H7 (cell line): Measurements from ENCODE around the gene IFT52. TPM values are rescaled to one million over a fixed set of nuclear protein-coding genes. Genes with fewer than 3 reads are reported as not detected.
"Not testable (repeated sequence)": the region's sequence is repeated elsewhere in the genome, so short reads cannot be mapped to it uniquely, and the experiment has no call there.

ENCODE experiments used
- DNase-seq: peaks from one replicate; pipeline ENCODE4 v3.0.0; 2012
- H3K27me3 ChIP-seq: 2 replicates; pipeline ENCODE4 v1.6.0; 2011; ENCODE audit warnings: mild to moderate bottlenecking, low read length; ENCODE audit not compliant: control insufficient read depth, insufficient read depth
- H3K36me3 ChIP-seq: replicated peaks from 2 replicates; pipeline ENCODE4 v1.5.1; 2011; ENCODE audit warnings: low read length; ENCODE audit not compliant: control insufficient read depth, insufficient read depth
- H3K4me3 ChIP-seq: 2 replicates; pipeline ENCODE4 v1.5.1; 2011; ENCODE audit warnings: low read depth, mild to moderate bottlenecking, control low read depth, low read length, moderate library complexity; ENCODE audit not compliant: insufficient read depth
- total RNA-seq: library from RNA; depleted of rRNA; stranded (reverse); fragments of >200 nt; shearing (Covaris generic); gene quantifications from 2 replicates; pipeline ENCODE4 v1.2.3, GENCODE V29; 2014

IFT52 gene
- total RNA-seq, 1 experiment from 2014 or later, result 27.6 TPM

GRCh38 chr20:43579861-43580793 lies 10.6 kb upstream of the IFT52 start:
- Histone ChIP-seq H3K4me3 (no peak overlapping the region), H3K36me3 (no peaks in the 10 kb centered on the region), H3K27me3 (no peaks in the 10 kb centered on the region)
- DNase-seq, result no peak

- no peak for DNase-seq
- Histone ChIP-seq H3K27me3 (no peaks in the 10 kb centered on the region), H3K4me3 (no peak overlapping the region), H3K36me3 (no peaks in the 10 kb centered on the region)
These were observed 7.4 kb upstream of the IFT52 start for GRCh38 chr20:43583133-43583864.

DNA sequence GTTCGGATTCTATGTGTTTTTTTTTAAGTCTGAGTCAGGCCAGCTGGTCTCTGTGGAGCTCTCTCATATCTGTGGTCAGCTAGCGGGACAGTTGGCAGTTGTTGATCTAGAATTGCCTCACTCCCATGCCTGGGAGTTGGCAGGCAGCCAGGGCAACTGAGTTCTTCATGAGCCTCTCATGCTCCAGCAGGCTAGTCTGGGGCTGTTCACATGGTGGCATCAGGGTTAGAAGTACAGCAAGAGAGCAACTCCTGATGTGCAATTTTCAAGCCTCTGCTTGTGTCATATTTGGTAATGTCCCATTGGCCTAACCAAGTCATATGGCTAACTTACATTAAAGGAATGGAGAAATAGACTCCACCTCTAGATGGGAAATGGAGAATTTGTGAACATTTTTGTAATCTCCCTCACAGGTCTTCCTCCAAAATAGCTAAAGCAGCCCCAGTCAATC lies 6.7 kb upstream of the IFT52 start:
- H3K27me3 ChIP-seq, result no peaks in the 10 kb centered on the region
- DNase-seq, result no peak
- H3K36me3 ChIP-seq, result no peaks in the 10 kb centered on the region
- H3K4me3 ChIP-seq, result no peak overlapping the region

GRCh38 chr20:43584448-43585136 lies 6.1 kb upstream of the IFT52 start:
- peak; percentile 30 for DNase-seq
- Histone ChIP-seq H3K4me3 (no peak overlapping the region), H3K36me3 (no peaks in the 10 kb centered on the region), H3K27me3 (no peaks in the 10 kb centered on the region)

DNA sequence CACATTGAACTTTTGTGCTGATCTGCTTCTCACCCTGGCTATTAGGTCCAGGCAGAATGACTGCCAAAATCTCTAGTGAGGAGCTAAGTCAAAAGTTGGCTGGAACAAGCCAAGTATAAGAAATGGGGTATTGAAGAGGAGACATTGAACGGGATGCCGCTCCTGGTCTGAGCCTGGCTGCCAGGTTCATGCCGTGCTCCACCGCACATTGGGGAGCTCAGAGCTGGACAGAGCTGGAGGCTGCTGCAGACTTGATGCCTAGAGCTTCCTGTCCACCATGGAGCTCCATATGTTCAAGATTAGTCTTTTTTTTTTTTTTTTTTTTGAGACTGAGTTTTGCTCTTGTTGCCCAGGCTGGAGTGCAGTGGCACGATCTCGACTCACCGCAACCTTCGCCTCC lies 4.1 kb upstream of the IFT52 start:
- DNase-seq, result no peak
- no peaks in the 10 kb centered on the region for H3K27me3 ChIP-seq
- H3K4me3 ChIP-seq, result no peak overlapping the region
- no peaks in the 10 kb centered on the region for H3K36me3 ChIP-seq

DNA sequence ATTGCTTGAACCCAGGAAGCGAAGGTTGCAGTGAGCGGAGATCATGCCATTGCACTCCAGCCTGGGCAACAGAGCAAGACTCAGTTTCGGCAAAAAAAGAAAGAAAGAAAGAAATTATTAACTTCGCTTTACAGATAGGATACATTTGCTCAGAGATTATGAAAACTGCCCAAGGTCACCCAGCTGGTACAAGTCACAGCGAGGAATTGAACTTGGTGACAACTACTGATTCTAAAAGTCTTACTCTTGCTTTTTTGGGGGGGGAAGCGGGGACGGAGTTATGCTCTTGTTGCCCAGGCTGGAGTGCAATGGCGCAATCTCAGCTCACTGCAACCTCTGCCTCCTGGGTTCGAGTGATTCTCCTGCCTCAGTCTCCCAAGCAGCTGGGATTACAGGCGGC lies 2.2 kb upstream of the IFT52 start:
- H3K36me3 ChIP-seq, H3K4me3 ChIP-seq, H3K27me3 ChIP-seq, DNase-seq: not testable (repeated sequence)

DNA sequence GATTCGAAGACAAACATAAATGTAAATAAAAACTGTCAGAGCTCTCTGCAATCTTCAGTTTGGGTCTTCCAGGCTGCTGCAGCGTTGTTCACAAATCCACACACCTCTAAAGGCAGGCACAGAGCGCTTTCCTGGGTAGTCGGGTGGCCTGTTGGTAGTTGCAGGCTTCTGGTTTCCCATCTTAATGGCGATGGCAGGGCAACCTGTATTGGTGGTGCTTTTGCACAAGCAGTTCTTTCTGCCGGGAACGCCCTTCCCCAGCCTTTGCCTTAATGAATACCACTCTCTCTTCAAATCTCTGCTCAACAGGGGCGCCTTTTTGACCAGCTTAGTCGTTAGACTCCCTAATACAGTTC lies 723 bp upstream of the IFT52 start:
- DNase-seq, result peak; percentile 43
- Histone ChIP-seq H3K4me3 (peak overlapping the region; percentile 81), H3K27me3 (no peaks in the 10 kb centered on the region), H3K36me3 (no peaks in the 10 kb centered on the region)

GRCh38 chr20:43601960-43602359 lies 11.2 kb downstream of the IFT52 start:
- peaks cover 15% of the 10 kb centered on the region for H3K36me3 ChIP-seq
- DNase-seq, H3K4me3 ChIP-seq, H3K27me3 ChIP-seq: not testable (repeated sequence)

GRCh38 chr20:43603124-43603523 lies 12.4 kb downstream of the IFT52 start:
- DNase-seq, result no peak

DNA sequence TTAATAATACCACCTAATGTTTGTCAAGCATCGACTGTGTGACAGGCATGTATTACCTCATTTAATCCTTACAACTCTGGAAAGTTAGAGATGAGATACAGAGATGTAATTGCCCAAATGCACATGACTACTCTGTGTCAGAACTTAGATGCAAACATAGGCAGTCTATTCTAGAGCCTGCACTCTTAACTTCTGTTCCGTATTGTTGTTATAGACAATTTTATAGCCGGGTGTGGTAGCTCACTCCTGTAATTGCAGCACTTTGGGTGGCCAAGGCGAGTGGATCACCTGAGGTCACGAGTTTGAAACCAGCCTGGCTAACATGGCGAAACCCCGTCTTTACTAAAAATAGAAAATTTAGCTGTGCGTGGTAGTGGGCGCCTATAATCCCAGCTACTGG lies 15.0 kb downstream of the IFT52 start:
- H3K4me3 ChIP-seq, result no peak overlapping the region
- no peaks in the 10 kb centered on the region for H3K27me3 ChIP-seq
- no peak for DNase-seq
- H3K36me3 ChIP-seq, result peaks cover 7% of the 10 kb centered on the region

More at GRCh38 chr20:43603124-43603523, 12.4 kb downstream of the IFT52 start:
- Histone ChIP-seq H3K4me3 (no peak overlapping the region), H3K27me3 (no peaks in the 10 kb centered on the region), H3K36me3 (peaks cover 13% of the 10 kb centered on the region)

- H3K27me3 ChIP-seq, H3K4me3 ChIP-seq, H3K36me3 ChIP-seq, DNase-seq: not testable (repeated sequence)
These were observed 16.5 kb downstream of the IFT52 start for GRCh38 chr20:43607278-43607677.

DNA sequence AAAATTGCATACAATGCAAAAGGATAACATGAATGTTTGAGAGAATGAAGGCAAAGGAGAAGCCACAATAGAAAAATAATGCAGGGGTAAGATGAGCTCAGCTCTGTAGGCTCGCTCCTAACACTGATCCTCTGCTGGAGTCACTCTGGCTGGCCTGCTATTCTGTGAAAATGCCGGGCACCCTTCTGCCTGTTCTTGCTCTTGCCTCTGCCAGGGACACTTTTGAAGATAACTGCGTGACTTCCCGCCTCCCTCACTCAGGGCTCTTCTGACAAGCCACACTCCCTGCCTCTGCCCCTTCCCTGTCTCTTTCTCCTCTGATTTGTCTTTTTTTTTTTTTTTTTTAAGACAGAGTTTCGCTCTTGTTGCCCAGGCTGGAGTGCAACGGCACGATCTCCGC lies 40.9 kb downstream of the IFT52 start:
- DNase-seq, result no peak
- Histone ChIP-seq H3K4me3 (no peak overlapping the region), H3K36me3 (peaks cover 4% of the 10 kb centered on the region), H3K27me3 (no peaks in the 10 kb centered on the region)

- Histone ChIP-seq H3K36me3 (peaks cover 7% of the 10 kb centered on the region), H3K27me3 (no peaks in the 10 kb centered on the region), H3K4me3 (no peak overlapping the region)
- DNase-seq, result no peak
These were observed 45.7 kb downstream of the IFT52 start for GRCh38 chr20:43636429-43636828.

GRCh38 chr20:43642548-43642947 lies 51.8 kb downstream of the IFT52 start:
- Histone ChIP-seq H3K27me3 (no peaks in the 10 kb centered on the region), H3K36me3 (peaks cover 7% of the 10 kb centered on the region), H3K4me3 (no peak overlapping the region)
- DNase-seq, result no peak
